Heart right ventricle (tissue), 16 donors: ENCODE data around the gene INPP5A. TPM values are rescaled to one million over a fixed set of nuclear protein-coding genes. Genes with fewer than 3 reads are reported as not detected.
A peak's percentile ranks its signal among the peaks of the same experiment; 100 is the strongest.

Source experiments
- ATAC-seq, 8 donors: fragments of 200-7000 bp; cut with Tn5 transposase; one replicate each; pipeline ENCODE4 v1.9.1; 2020; ENCODE audit warnings: mild to moderate bottlenecking in 8 of 8, moderate library complexity in 8 of 8, moderate number of reproducible peaks in 1 of 8
- DNase-seq, 2 donors: peaks; one replicate each; pipeline ENCODE4 v3.0.0-alpha.2; 2020
- H3K27ac ChIP-seq, 10 donors: fragments of 200-600 bp; sonication (generic) in 2 of 10; one replicate each; pipeline versions ENCODE4 v1.5.0 to v1.8.0; 2020 to 2022; ENCODE audit warnings: mild to moderate bottlenecking in 3 of 10
- H3K27me3 ChIP-seq, 7 donors: fragments of 200-600 bp; one replicate each; pipeline ENCODE4 v1.8.0; 2021 to 2022; ENCODE audit warnings: mild to moderate bottlenecking in 2 of 7
- H3K36me3 ChIP-seq, 9 donors: fragments of 200-600 bp; sonication (generic) in 1 of 9; one replicate each; pipeline versions ENCODE4 v1.5.0 to v1.8.0; 2020 to 2022; ENCODE audit warnings: mild to moderate bottlenecking in 2 of 9
- H3K4me1 ChIP-seq, 9 donors: fragments of 200-600 bp; sonication (generic) in 1 of 9; one replicate each; pipeline versions ENCODE4 v1.5.0 to v1.8.0; 2020 to 2022; ENCODE audit warnings: mild to moderate bottlenecking in 4 of 9
- H3K4me3 ChIP-seq, 10 donors: fragments of 200-600 bp; sonication (generic) in 2 of 10; one replicate each; pipeline versions ENCODE4 v1.5.0 to v1.8.0; 2020 to 2022; ENCODE audit warnings: mild to moderate bottlenecking in 7 of 10, moderate library complexity in 2 of 10
- H3K9me3 ChIP-seq, 11 donors: fragments of 200-600 bp in 10 of 11; sonication (generic) in 2 of 11; one replicate each; pipeline versions ENCODE4 v1.5.0 to v1.8.0; 2013 to 2022; ENCODE audit warnings: mild to moderate bottlenecking in 2 of 11, control low read depth in 1 of 11, moderate library complexity in 1 of 11
- CTCF ChIP-seq, 9 donors: fragments of 200-600 bp; sonication (generic) in 2 of 9; IDR thresholded peaks; one replicate each; pipeline versions ENCODE4 v1.5.0 to v1.8.0; 2021 to 2022; ENCODE audit warnings: antibody characterized with exemption in 9 of 9, mild to moderate bottlenecking in 5 of 9, moderate library complexity in 1 of 9
- WGBS, 2 donors: extraction: QIAGEN DNeasy Blood & Tissue Kit; methylation state at CpG; one replicate each; pipeline ENCODE4 v1.1.7; 2013; ENCODE audit warnings: inconsistent platforms in 1 of 2; 5-methylcytosine and 5-hydroxymethylcytosine counted together
- intact Hi-C, 10 donors: fragments of 100-400 bp; cut with DNase I; formaldehyde crosslinking; loops; one replicate each; pipeline versions ENCODE4 v1.11.1 to v1.14.2; 2022
- polyA plus RNA-seq, 2 donors: library from polyadenylated mRNA; stranded (reverse); fragments of 200-250 nt; gene quantifications; one replicate each; pipeline ENCODE4 v1.2.3, GENCODE V29; 2013
- total RNA-seq, 10 donors: library from RNA; stranded (reverse); fragmentation: NEBNext Ultra II Directional in 3 of 10; extraction: Animal tissue kit (Norgen Biotek cat#: 25700) in 3 of 10; gene quantifications; one replicate each; pipeline versions ENCODE4 v1.2.1 to v1.2.4, GENCODE V29; 2021 to 2023
- donor health status: Arrhythmogenic right ventricular cardiomyopathy.
- donor health status: ischemic (EF 13 %, LVEDD 7.1; RV severe dilation, severe dysfunction).
- donor health status: healthy with polysubstance abuse.
- donor health status: DM: no; HTN: yes; CAD: no.
- donor health status: DM: no; HTN: no; CAD: no.
- donor health status: ischemic (EF 25% LVEDD 6.9; RV normal size, moderate dysfunction).
- donor health status: ischemic (EF 25% LVEDD 5.7; RV mildly dilated, moderate dysfunction).
- donor health status: healthy.
- donor health status: DM: yes; HTN: yes; CAD: no.
- donor health status: Ischemic cardiomyopathy.
- donor health status: ischemic (EF 35%, LVEDD 5.7; RV mildly dilated, moderate dysfunction).
- donor health status: nonischemic (EF 11% LVEDD 7.7; RV severe dilation, severe dysfunction).
- donor health status: DM: yes; HTN: yes; CAD: no.
- donor health status: PGD.
- donor health status: ischemic (EF 29% LVEDD 5.4; RV normal size, mild dysfunction).
- donor health status: nonischemic (EF 23%, LVEDD 6.1; RV moderate dilation, normal function).

The INPP5A gene
- total and polyA plus RNA-seq, 12 donors, result 30.4 to 122 (median 106) TPM

- peak overlapping the region in 9 of 10 donors; percentile 71 to 90 (median 82) for H3K4me3 ChIP-seq
- H3K27ac ChIP-seq, result peak overlapping the region; percentile 56 to 91 (median 88)
- TF ChIP-seq CTCF (IDR thresholded peaks at IDR 0.05), result no peak
- H3K36me3 ChIP-seq, result peaks cover 0 to 12% (median 0%) of the 10 kb centered on the region in 9 donors
- no peaks in the 10 kb centered on the region for H3K9me3 ChIP-seq
- intact Hi-C loops, result loop anchor here in 7 of 10 donors (2.0 to 10.0 kb wide), 8 partner anchors 48 to 98 kb away; no protein-coding TSS in a partner anchor
- peaks cover 31 to 74% (median 64%) of the 10 kb centered on the region in 9 donors for H3K4me1 ChIP-seq
- 23 to 25% methylated on average over 11 of the region's 11 CpGs for WGBS, 2 donors
- no peaks in the 10 kb centered on the region for H3K27me3 ChIP-seq
- DNase-seq (peak in 1 of 2 donors; percentile 39), ATAC-seq (peak in 2 of 8 donors; percentile 2 to 13)
These were observed 1.8 kb downstream of the INPP5A start for GRCh38 chr10:132539431-132539839.

- H3K9me3 ChIP-seq, result no peaks in the 10 kb centered on the region
- intact Hi-C loops, result loop anchor here in 8 of 10 donors (2.0 to 10.0 kb wide), 10 partner anchors 37 to 97 kb away; no protein-coding TSS in a partner anchor
- peaks cover 32 to 79% (median 65%) of the 10 kb centered on the region in 9 donors for H3K4me1 ChIP-seq
- TF ChIP-seq CTCF (IDR thresholded peaks at IDR 0.05), result no peak
- peaks cover 0 to 12% (median 0%) of the 10 kb centered on the region in 9 donors for H3K36me3 ChIP-seq
- ATAC-seq (no peak), DNase-seq (no peak)
- whole genome bisulfite sequencing, 2 donors, result 13 to 17% methylated on average over 5 of the region's 5 CpGs
- no peaks in the 10 kb centered on the region for H3K27me3 ChIP-seq
- H3K4me3 ChIP-seq, result peak overlapping the region in 7 of 10 donors; percentile 72 to 90 (median 82)
- peak overlapping the region; percentile 2 to 91 (median 88) for H3K27ac ChIP-seq
These were observed 2.3 kb downstream of the INPP5A start for GRCh38 chr10:132539894-132540293.

- H3K27ac ChIP-seq, result peak overlapping the region in 9 of 10 donors; percentile 2 to 91 (median 88)
- peak in 1 of 8 donors; percentile 13 for ATAC-seq
- intact Hi-C loops, result loop anchor here in 2 of 10 donors (5.0 to 10.0 kb wide), 2 partner anchors 37 to 84 kb away; no protein-coding TSS in a partner anchor
- TF ChIP-seq CTCF (IDR thresholded peaks at IDR 0.05), result peak in 6 of 9 donors; percentile 10 to 53 (median 32)
- peak overlapping the region in 8 of 10 donors; percentile 2 to 90 (median 82) for H3K4me3 ChIP-seq
- no peak for DNase-seq
- H3K27me3 ChIP-seq, result no peaks in the 10 kb centered on the region
- H3K9me3 ChIP-seq, result no peaks in the 10 kb centered on the region
- WGBS, 2 donors, result 5 to 10% methylated on average over 12 of the region's 12 CpGs
- peaks cover 0 to 12% (median 0%) of the 10 kb centered on the region in 9 donors for H3K36me3 ChIP-seq
- peaks cover 32 to 83% (median 70%) of the 10 kb centered on the region in 9 donors for H3K4me1 ChIP-seq
These were observed 2.9 kb downstream of the INPP5A start for GRCh38 chr10:132540456-132540855.

- DNase-seq (no peak), ATAC-seq (no peak)
- Histone ChIP-seq H3K4me1 (peaks cover 30 to 83% (median 73%) of the 10 kb centered on the region in 9 donors), H3K4me3 (peak overlapping the region in 4 of 10 donors; percentile 82 to 88 (median 84)), H3K36me3 (peaks cover 0 to 12% (median 0%) of the 10 kb centered on the region in 9 donors), H3K9me3 (no peaks in the 10 kb centered on the region), H3K27me3 (no peaks in the 10 kb centered on the region), H3K27ac (peak overlapping the region in 6 of 10 donors; percentile 85 to 91 (median 88))
- no peak for TF ChIP-seq CTCF (IDR thresholded peaks at IDR 0.05)
- intact Hi-C loops, result loop anchor here in 2 of 10 donors (5.0 to 10.0 kb wide), 2 partner anchors 36 to 84 kb away; no protein-coding TSS in a partner anchor
- 85 to 86% methylated on average over 11 of the region's 11 CpGs for WGBS, 2 donors
These were observed 3.5 kb downstream of the INPP5A start for GRCh38 chr10:132541129-132541528.
